PC-3 (cell line): ENCODE measurements around the gene GTF2H1. TPM values are rescaled to one million over a fixed set of nuclear protein-coding genes. Genes with fewer than 3 reads are reported as not detected.

Source experiments
- ATAC-seq: fragments of 200-7000 bp; cut with Tn5 transposase; 2 replicates; pipeline ENCODE4 v1.9.1; 2020; ENCODE audit warnings: mild to moderate bottlenecking, moderate library complexity
- BruUV-seq: library from RNA; stranded (reverse); fragments of 400-500 nt; replicated peaks from 2 replicates; lab custom pipeline; 2021; lab: Mats Ljungman, UMichigan
- CTCF ChIA-PET: fragments of 300-600 bp; sonication (Branson Sonifier 250); formaldehyde crosslinking; loops from one replicate; lab custom pipeline; 2022; ENCODE audit warnings: antibody characterized with exemption; lab: Charles Lee
- POLR2A ChIA-PET: fragments of 300-600 bp; sonication (Branson Sonifier 250); formaldehyde crosslinking; loops from one replicate; lab custom pipeline; 2022; ENCODE audit warnings: antibody characterized with exemption; ENCODE audit not compliant: unreplicated experiment; lab: Charles Lee
- DNase-seq: peaks from one replicate; pipeline ENCODE4 v3.0.0-alpha.2; 2015
- H2AFZ ChIP-seq: fragments of 300-600 bp; sonication (generic); 2 replicates; pipeline ENCODE4 v1.6.0; 2016; ENCODE audit warnings: antibody characterized with exemption, low read length
- H3F3A ChIP-seq: fragments of 300-600 bp; sonication (generic); one replicate; pipeline ENCODE4 v1.6.0; 2017; ENCODE audit warnings: antibody characterized with exemption, low read length, control low read depth, mild to moderate bottlenecking; ENCODE audit not compliant: unreplicated experiment
- H3K27ac ChIP-seq: fragments of 300-600 bp; sonication (generic); 2 replicates; pipeline ENCODE4 v1.5.1; 2016; ENCODE audit warnings: mild to moderate bottlenecking, low read length
- H3K27me3 ChIP-seq: fragments of 300-600 bp; sonication (generic); 2 replicates; pipeline ENCODE4 v1.6.1; 2016; ENCODE audit warnings: low read length, mixed read lengths
- H3K36me3 ChIP-seq: fragments of 300-600 bp; sonication (generic); 2 replicates; pipeline ENCODE4 v1.6.1; 2016; ENCODE audit warnings: low read depth, mixed run types, low read length, mixed read lengths
- H3K4me1 ChIP-seq: fragments of 300-600 bp; sonication (generic); 2 replicates; pipeline ENCODE4 v1.5.1; 2016; ENCODE audit warnings: low read length; ENCODE audit not compliant: insufficient read depth
- H3K4me2 ChIP-seq: fragments of 300-600 bp; sonication (generic); 2 replicates; pipeline ENCODE4 v1.6.0; 2016; ENCODE audit warnings: low read length
- H3K4me3 ChIP-seq: fragments of 300-600 bp; sonication (generic); 2 replicates; pipeline ENCODE4 v1.5.1; 2016; ENCODE audit warnings: mild to moderate bottlenecking, low read length, mixed read lengths
- H3K79me2 ChIP-seq: fragments of 300-600 bp; sonication (generic); 2 replicates; pipeline ENCODE4 v1.6.1; 2017; ENCODE audit warnings: low read length, mixed read lengths
- H3K9ac ChIP-seq: fragments of 300-600 bp; sonication (generic); 2 replicates; pipeline ENCODE4 v1.6.0; 2016; ENCODE audit warnings: mild to moderate bottlenecking, low read length
- H3K9me2 ChIP-seq: fragments of 300-600 bp; sonication (generic); replicated peaks from 2 replicates; pipeline ENCODE4 v1.6.1; 2016; ENCODE audit warnings: mixed run types, low read length, mixed read lengths
- H3K9me3 ChIP-seq: fragments of 300-600 bp; sonication (generic); 2 replicates; pipeline ENCODE4 v1.6.1; 2016; ENCODE audit warnings: low read length, mixed read lengths
- H4K20me1 ChIP-seq: fragments of 300-600 bp; sonication (generic); 2 replicates; pipeline ENCODE4 v1.6.1; 2016; ENCODE audit warnings: low read length, mixed read lengths
- EZH2 ChIP-seq: fragments of 300-600 bp; sonication (generic); IDR thresholded peaks from one replicate; pipeline ENCODE4 v1.6.1; 2017; ENCODE audit warnings: antibody characterized with exemption, mild to moderate bottlenecking, low read length; ENCODE audit not compliant: unreplicated experiment
- EZH2phosphoT487 ChIP-seq: fragments of 300-600 bp; sonication (generic); IDR thresholded peaks from 2 replicates; pipeline ENCODE4 v1.6.1; 2018; ENCODE audit warnings: mild to moderate bottlenecking, antibody characterized with exemption, low read length, borderline replicate concordance
- intact Hi-C: fragments of 100-400 bp; cut with micrococcal nuclease; formaldehyde crosslinking; loops from 2 replicates; pipeline ENCODE4 v1.9.0; 2023
- total RNA-seq: library from RNA; depleted of rRNA; stranded (reverse); fragments of >200 nt; gene quantifications from 2 replicates; pipeline ENCODE4 v1.2.3, GENCODE V29; 2014
- TF ChIP-seq, protein P1 (sequence below): fragments of 300-600 bp; sonication (generic); conservative IDR thresholded peaks from 2 replicates; pipeline ENCODE4 v1.5.1; 2017; ENCODE audit warnings: antibody characterized with exemption, low read depth, mild to moderate bottlenecking, low read length

The GTF2H1 gene
- total RNA-seq, 1 experiment from 2014 or later = 32.7 TPM

DNA sequence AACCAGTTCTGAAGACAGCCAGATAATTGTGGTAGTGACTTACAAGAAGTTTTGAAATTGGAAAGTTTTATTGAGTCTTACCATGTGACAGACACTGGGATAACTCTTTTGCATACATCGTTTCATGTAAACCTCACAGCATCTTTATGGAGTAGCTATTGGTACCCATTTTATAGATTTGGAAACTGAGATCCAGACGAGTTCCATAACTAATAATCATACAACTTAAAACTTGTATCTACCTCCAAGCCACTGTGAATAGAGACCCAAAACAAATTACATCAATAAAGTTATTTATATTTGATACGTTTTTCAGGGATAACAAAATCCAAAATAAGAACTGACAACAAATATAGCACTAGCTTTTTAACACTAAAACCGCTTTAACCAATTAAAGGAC, 36.3 kb downstream of the GTF2H1 start:
- TF ChIP-seq EZH2 = no peak
- TF ChIP-seq EZH2phosphoT487 = no peak
- TF ChIP-seq, protein P1, sequence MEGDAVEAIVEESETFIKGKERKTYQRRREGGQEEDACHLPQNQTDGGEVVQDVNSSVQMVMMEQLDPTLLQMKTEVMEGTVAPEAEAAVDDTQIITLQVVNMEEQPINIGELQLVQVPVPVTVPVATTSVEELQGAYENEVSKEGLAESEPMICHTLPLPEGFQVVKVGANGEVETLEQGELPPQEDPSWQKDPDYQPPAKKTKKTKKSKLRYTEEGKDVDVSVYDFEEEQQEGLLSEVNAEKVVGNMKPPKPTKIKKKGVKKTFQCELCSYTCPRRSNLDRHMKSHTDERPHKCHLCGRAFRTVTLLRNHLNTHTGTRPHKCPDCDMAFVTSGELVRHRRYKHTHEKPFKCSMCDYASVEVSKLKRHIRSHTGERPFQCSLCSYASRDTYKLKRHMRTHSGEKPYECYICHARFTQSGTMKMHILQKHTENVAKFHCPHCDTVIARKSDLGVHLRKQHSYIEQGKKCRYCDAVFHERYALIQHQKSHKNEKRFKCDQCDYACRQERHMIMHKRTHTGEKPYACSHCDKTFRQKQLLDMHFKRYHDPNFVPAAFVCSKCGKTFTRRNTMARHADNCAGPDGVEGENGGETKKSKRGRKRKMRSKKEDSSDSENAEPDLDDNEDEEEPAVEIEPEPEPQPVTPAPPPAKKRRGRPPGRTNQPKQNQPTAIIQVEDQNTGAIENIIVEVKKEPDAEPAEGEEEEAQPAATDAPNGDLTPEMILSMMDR = no peak
- no peaks in the 10 kb centered on the region for H3K27me3 ChIP-seq
- H4K20me1 ChIP-seq = no peaks in the 10 kb centered on the region
- H3K9me2 ChIP-seq = no peaks in the 10 kb centered on the region
- H3K4me3 ChIP-seq = no peak overlapping the region
- H3K36me3 ChIP-seq = peaks cover 18% of the 10 kb centered on the region; the same call in 1 of the 2 replicates
- H2AFZ ChIP-seq = no peak overlapping the region
- H3K9me3 ChIP-seq = no peaks in the 10 kb centered on the region
- no peaks in the 10 kb centered on the region for H3F3A ChIP-seq
- ATAC-seq (no peak), DNase-seq (no peak)
- CTCF ChIA-PET = no interaction called here
- intact Hi-C loops = no loop called here
- no TSS peak for BruUV-seq
- H3K9ac ChIP-seq = no peak overlapping the region
- no peaks in the 10 kb centered on the region for H3K79me2 ChIP-seq
- no peak overlapping the region for H3K4me2 ChIP-seq
- POLR2A ChIA-PET = no interaction called here
- H3K27ac ChIP-seq = no peak overlapping the region
- H3K4me1 ChIP-seq = no peaks in the 10 kb centered on the region

DNA sequence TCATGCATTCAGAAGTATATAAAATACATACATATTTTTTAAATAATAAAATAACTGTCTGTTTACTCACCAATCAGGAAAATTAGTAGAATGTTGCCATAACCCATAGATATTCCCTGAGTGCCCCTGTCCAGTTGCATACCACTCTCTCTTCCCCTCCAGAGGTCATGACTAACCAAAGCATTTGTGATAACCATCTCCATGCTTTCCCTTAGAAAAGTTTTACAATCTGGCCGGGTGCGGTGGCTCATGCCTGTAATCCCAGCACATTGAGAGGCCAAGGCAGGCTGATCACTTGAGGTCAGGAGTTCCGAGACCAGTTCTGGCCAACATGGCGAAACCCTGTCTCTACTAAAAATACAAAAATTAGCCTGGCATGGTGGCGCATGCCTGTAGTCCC, 38.8 kb downstream of the GTF2H1 start:
- TF ChIP-seq EZH2phosphoT487 = no peak
- no peak for TF ChIP-seq EZH2
- TF ChIP-seq, protein P1 = no peak
- no peaks in the 10 kb centered on the region for H3K9me3 ChIP-seq
- ATAC-seq (no peak), DNase-seq (no peak)
- no peak overlapping the region for H3K4me2 ChIP-seq
- BruUV-seq = no TSS peak
- no peaks in the 10 kb centered on the region for H3K79me2 ChIP-seq
- CTCF ChIA-PET = no interaction called here
- H2AFZ ChIP-seq = no peak overlapping the region
- intact Hi-C loops = no loop called here
- no peak overlapping the region for H3K4me3 ChIP-seq
- POLR2A ChIA-PET = no interaction called here
- H3K27me3 ChIP-seq = no peaks in the 10 kb centered on the region
- no peaks in the 10 kb centered on the region for H3K4me1 ChIP-seq
- no peaks in the 10 kb centered on the region for H4K20me1 ChIP-seq
- peaks cover 25% of the 10 kb centered on the region; the same call in 1 of the 2 replicates for H3K36me3 ChIP-seq
- H3K27ac ChIP-seq = no peak overlapping the region
- H3K9ac ChIP-seq = no peak overlapping the region
- no peaks in the 10 kb centered on the region for H3K9me2 ChIP-seq
- H3F3A ChIP-seq = no peaks in the 10 kb centered on the region

DNA sequence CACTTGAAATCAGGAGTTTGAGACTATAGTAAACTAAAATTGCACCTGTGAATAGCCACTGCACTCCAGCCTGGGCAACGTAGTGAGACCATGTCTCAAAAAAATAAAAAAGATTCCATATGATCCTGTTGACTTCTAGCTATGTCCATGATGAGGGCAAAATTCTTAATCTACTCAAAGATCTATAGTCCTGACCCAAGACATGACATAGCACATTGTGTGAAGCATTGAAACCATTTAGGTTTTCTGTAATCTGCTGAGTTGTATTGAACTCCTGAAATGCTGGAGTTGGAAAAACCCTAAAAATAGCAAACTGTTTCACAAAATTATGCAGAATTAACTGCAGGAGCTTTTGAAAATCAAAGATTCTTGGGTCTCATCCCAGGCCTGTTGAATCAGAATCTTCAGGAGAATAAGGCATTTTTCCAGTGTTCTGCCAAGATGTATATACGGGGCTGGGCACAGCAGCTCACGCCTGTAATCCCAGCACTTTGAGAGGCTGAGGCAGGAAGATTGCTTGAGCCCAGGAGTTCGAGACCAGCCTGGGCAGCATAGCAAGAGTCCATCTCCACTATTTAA, 42.2 kb downstream of the GTF2H1 start:
- H3K4me3 ChIP-seq = no peak overlapping the region
- no peaks in the 10 kb centered on the region for H3K79me2 ChIP-seq
- intact Hi-C loops = no loop called here
- H3K36me3 ChIP-seq = peaks cover 35% of the 10 kb centered on the region; the same call in 1 of the 2 replicates
- CTCF ChIA-PET = no interaction called here
- BruUV-seq = no TSS peak
- POLR2A ChIA-PET = no interaction called here
- H4K20me1 ChIP-seq = no peaks in the 10 kb centered on the region
- no peak overlapping the region for H3K27ac ChIP-seq
- H3K4me2 ChIP-seq = no peak overlapping the region
- DNase-seq (no peak), ATAC-seq (no peak)
- H3K9ac ChIP-seq = no peak overlapping the region
- H3K9me2 ChIP-seq = no peaks in the 10 kb centered on the region
- H3F3A ChIP-seq = no peaks in the 10 kb centered on the region
- H3K4me1 ChIP-seq = no peaks in the 10 kb centered on the region
- no peaks in the 10 kb centered on the region for H3K9me3 ChIP-seq
- H3K27me3 ChIP-seq = no peaks in the 10 kb centered on the region
- no peak overlapping the region for H2AFZ ChIP-seq
- TF ChIP-seq EZH2phosphoT487 (no peak), EZH2 (no peak)
- TF ChIP-seq, protein P1 = no peak
